SH-SY5Y (cell line): Measurements from ENCODE around the gene MAMDC2.

Experiments
- GATA2 ChIP-seq: IDR thresholded peaks from 2 replicates; pipeline ENCODE4 v1.6.1; 2011; ENCODE audit warnings: mild to moderate bottlenecking, low read depth, low read length
- GATA3 ChIP-seq: IDR thresholded peaks from 2 replicates; pipeline ENCODE4 v1.6.1; 2011; ENCODE audit warnings: low read depth, mild to moderate bottlenecking, low read length, moderate library complexity

DNA sequence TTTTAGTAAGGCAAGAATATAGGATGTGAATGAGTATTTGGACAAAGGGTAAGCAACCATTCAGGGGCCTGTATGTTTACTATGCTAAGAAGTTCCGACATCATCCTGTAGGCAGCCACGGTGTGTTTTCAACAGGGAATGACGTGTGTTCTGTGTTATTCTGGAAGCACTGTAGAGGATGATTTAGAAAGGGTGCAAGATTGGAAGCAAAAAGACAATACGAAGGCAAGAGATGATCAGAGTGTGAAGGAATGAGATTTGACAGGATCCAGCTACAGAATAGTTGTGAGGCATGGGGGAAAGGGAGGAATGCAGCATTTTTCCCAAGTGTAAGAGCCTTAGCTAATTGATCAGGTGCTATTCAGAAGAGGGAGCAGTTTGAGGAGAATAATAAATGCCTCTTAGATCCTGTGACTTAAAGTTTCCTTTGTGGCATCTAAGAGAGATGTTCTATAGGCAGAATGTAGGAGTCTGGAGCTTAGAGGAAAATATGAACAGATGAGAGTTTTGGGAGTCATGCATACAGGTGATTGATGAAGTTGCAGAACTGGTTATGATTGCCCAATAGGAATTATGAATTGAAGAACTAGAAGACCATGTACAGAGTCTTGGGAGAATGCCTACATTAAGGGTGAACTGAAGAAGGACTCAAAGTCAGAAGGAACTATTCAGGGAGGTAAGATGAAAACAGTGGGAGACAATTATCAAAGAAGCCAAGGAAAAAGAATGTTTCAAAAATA lies 217.7 kb downstream of the MAMDC2 start:
- no peak for TF ChIP-seq GATA2
- TF ChIP-seq GATA3, result no peak
